GM19240 (cell line): ENCODE measurements around the gene PYCARD.
"Not testable (repeated sequence)": the region's sequence is repeated elsewhere in the genome, so short reads cannot be mapped to it uniquely, and the experiment has no call there.

Source experiments
- DNase-seq: peaks from one replicate; pipeline ENCODE4 v3.0.0; 2011; ENCODE audit warnings: low spot score; ENCODE audit not compliant: insufficient read length

Gene PYCARD

DNA sequence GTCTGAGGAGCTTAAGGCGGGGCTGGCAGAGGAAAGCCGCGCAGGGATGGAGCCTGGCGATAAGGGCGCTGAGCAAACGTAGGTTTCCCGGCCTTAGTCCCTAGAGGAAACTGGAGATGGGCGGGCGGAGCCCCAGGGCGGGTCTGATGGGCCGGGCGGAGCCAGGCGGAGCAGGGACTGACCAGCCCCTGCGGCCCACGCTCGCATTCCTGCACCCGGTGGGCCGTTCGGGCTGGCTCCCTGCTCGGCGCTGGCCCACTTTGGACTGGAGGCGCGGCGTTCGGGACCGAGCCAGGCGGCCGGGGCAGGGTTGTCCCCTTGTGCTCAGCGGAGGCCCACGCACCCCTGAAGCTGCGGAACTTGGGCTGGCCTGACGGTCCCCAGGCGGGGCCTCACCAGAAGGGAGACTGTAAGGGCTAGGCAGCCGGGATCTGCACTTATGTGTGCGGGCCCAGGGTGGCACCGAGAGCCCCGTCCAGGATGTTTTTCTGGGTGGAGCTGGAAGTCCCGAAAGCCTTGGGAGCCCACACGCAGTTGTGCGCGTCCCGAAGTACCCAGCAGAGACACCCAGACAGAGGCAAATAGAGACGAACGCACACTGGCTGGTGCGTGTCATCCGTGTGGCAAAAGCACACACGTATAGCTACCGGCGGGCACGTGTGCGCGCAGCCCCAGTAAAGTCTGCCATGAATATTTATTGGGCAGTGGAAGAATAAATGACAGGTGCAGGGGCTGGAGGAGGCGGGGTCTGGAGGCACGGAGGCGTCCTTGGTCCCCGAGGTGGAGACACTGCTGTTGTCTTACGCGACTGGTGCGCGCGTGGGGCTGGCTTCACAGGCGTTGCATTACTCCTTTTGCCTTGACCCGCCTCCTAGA, 13.0 kb upstream of the PYCARD start:
- DNase-seq, result no peak

DNA sequence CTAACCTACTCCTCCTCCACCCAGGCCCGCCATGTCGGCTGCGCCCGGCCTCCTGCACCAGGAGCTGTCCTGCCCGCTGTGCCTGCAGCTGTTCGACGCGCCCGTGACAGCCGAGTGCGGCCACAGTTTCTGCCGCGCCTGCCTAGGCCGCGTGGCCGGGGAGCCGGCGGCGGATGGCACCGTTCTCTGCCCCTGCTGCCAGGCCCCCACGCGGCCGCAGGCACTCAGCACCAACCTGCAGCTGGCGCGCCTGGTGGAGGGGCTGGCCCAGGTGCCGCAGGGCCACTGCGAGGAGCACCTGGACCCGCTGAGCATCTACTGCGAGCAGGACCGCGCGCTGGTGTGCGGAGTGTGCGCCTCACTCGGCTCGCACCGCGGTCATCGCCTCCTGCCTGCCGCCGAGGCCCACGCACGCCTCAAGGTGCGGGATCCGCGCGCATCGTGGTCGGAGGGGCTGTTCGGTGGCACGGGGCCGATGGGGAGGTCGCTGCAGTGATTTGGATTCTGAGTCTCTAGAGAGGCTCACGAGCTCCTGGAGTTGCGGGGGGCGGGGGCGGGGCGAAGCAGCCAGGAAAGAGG, 12.2 kb upstream of the PYCARD start:
- DNase-seq, result no peak

DNA sequence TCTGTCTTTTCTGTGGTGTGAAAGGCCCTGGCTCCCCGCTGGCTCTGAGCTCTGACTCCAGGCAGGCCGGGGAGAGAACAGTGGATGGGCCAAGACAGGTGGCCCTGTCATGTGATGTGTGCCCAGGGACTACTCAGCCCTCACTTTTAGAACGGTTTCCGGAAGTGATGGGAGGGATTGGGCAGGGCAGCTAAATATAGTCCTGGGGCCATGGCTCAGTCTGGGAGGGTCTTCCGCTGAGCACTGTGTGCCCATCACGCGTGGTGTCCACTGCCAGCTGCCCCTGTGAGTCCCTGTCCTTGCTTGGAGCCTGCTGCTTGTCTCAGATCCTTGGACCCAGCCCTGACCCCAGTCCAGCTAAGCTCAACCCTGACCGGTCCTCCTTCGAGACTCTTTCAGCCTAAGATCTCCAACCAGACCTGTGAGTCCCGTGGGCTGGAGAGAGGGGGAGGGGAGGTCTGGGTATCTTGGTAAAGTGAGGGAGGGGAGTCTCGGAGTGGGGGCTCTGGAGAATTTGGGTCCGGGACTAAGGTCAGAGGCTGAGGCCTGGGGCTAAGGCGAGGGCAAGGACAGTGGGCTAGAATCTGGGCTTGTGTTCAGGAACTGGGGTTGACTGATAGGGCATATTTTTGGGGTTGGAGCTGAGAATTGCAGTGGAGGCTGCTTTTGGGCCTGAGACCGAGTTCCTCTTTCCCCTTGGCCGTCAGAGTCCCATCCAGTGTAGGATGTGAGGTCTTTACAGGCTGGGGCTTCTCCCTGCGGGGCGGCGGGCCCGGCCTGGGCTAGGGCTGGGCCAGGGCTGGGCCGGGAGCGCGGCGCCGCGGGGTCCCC, 11.5 kb upstream of the PYCARD start, which contains the start of gene TRIM72:
TSS of gene TRIM72 (plus strand) at position 243 of the 831 bp plus-strand sequence. CDS start 620 bp downstream, outside the sequence.
- DNase-seq, result no peak

DNA sequence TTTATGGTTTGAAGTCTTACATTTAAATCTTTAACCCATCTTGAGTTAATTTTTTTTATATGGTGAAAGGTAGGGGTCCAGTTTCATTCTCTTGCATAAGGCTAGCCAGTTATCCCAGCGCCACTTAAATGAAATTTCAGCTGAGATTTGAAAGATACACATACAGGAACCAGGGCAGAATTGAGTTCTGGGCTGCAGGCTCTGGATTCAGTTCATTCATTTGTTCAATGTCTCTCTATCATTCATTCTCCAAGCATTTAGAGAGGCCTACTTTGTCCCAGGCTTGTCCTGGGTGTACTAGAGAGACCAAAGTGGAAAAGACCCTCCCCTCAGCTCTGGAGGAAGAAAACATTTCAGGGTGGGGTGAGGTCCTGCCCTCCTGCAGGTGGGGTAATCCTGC, 10.8 kb upstream of the PYCARD start:
- DNase-seq, result no peak

DNA sequence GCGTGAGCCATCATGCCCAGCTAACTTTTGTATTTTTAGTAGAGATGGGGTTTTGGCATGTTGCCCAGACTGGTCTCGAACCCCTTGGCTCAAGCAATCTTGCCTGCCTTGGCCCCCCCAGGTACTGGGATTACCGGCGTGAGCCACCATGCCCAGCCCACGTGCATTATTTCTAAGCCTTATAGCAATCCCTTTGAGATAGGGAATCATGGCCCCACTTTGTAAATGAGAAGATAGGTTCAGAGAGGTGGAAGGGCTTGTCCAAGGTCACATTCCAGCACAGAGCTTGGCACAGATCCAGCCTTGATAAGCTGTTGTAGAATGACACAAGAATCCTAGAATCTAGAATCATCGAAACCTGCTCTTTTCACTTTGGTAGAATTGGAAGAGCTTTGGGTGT, 4.2 kb upstream of the PYCARD start:
- no peak for DNase-seq

DNA sequence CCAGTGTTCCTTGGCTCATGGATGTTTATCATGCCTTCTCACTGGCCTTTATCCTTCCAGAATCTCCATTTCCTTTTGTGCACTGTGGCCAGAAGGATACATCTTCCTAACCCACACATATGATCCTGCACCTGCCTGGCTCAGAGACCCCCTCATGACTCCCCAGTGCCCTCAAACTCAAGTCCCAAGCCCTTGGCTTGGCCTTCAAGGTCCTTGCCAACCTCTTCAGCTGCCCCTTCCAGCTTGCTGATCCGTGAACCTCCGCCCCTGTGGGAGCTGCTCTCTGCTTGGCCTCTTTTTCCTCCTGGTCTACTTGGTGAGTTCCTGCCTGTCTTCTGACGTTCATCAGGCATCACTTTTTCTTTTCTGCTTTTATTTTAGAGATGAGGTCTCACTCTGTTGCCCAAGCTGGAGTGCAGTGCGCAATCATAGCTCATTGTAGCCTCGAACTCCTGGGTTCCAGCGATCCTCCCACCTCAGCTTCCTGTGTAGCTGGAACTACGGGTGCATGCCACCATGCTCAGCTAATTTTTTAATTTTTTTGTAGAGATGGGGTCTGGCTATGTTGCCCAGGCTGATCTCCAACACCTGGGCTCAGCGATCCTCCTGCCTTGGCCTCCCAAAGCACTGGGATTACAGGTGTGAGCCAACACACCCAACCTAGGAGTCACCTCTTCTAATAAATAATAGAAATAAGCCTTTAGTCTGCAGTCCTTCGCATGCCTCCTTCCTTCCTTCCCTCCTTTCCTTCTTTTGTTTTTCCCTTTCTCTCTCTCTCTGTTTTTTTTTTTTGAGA, 2.5 kb upstream of the PYCARD start:
- no peak for DNase-seq

DNA sequence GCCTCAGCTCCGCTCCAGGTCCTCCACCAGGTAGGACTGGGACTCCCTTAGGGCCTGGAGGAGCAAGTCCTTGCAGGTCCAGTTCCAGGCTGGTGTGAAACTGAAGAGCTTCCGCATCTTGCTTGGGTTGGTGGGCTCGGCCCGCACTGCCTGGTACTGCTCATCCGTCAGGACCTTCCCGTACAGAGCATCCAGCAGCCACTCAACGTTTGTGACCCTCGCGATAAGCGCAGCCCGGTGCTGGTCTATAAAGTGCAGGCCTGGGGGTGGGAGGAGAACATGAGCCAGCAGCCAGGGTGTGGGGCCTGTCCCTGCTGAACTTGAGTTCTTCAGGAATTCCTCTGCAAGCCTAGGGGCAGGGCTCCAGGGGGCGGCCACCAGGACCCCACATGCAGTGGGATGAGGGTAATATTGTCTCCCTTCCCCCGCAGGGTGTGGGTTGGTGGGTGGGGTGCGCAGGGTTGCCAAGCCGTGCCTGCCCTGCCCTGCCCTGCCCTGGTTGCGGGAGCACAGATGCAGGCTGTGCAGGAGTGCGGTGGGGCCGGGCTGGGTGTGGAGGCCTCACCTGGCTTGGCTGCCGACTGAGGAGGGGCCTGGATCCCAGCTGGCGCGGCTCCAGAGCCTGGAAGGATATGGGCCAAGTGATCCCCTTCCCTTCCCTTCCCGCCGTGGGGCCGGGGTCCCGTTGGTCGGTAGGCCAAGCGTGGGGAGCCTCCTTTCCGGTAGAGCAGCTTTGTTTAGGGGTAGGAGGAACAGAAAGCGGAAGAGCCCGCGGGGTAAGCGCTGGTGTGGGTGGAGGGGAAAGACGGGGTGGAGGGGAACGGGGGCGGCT, 762 bp downstream of the PYCARD start:
- DNase-seq, result peak; percentile 46

DNA sequence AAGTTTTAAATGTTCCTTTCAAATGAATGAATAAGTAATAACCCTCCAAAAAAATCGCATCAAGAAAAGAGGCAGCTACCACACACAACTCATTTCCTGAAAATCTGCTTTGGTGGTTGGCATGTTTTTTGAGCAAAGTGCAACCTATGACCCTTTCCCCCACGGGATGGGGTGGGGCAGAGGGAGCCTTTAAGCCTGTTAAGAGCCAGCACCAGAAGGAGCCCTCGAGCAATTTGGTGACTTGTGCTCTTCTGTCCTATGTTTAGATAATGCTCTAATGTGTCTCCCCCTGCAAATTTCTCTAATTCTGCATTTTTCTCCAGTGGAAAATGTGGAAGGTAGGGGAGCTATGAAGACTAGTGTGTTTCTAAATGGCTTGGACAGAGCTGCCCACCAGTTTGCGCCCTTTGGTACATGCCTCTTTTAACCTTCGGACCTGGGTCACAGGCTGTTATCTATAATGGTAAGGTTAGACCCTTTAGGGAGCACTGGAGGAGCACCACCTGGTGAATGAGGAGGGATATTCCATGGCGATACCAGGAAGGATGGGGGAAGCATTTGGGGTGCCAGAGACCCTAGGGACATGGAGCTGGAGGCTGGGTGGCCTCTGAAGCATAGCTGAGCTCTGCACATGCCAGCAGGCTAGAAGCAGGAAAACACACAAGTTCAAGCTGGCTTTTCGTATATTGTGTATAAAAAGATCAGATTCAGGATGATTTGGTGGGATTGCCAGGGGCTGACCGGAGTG, 1.6 kb downstream of the PYCARD start:
- DNase-seq, result no peak

DNA sequence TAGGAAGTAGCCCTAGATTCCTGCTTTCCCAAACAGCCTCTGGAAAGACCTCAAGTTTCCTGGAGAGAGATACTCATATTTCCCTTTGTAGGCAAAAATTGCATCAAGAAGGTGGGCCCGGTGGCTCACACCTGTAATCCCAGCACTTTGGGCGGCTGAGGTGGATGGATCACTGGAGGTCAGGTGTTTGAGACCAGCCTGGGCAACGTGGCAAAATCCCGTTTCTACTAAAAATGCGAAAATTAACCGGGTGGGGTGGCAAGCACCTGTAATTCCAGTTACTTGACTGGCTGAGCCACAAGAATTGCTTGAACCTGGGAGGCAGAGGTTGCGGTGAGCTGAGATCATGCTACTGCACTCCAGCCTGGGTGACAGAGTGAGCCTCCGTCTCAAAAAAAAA, 2.4 kb downstream of the PYCARD start:
- DNase-seq, result not testable (repeated sequence)

DNA sequence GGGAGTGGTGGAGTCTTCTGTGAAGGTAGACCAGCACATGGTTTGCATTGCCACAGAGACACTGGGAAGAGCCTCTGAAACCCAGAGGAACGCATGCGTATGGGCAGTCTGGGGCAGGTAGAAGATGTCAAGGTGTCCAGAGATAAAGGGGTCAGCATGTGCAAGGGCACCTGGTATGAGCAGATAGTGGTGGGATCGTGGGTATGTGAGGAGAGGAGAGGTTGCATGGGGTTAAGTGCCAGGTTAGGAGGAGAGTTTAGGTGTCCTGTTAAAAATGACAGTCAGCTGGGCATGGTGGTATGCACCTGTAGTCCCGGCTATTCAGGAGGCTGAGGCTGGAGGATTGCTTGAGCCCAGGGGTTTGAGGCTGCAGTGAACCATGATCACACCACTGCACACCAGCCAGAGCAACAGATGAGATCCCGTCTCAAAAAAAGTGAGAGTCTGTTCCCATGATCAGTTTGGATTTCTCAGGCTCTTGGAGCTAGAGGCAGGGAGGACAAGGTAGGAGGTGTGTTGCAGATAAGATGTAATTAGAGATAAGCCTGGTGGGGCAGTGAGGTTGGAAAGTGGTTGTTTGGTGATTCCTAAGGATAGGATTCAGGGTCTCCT, 3.0 kb downstream of the PYCARD start:
- DNase-seq, result no peak

DNA sequence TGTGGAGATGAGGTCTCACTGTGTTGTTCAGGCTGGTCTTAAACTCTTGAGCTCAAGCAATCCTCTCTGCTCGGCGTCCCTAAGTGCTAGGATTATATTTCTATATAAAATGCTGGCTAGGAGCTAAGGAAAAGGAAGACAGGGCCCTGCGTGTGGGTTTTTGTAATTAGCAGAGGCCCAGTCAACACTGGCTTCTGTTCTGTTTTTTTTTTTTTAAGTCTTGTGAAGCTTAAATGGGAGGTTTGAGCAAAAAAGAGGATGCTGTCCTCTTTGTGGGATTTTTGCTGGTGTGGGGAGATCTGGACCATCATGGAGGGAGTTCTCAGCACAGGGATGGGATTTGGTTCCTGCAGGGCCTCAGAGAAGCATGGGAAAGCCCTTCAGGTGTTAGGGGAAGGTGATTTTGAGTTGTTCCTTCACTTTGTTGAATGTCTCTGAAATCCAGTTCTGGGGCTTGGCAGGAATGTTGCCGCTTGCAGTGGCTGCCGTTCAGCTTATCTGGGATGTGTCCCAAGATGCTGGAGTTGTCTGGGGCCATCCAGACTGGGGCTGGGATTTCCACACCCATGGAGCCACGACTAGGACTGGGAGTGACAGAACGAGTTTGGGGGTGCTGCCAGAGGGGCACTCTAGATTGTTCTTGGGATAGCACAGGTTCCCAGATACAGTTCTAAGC, 4.2 kb downstream of the PYCARD start:
- no peak for DNase-seq

DNA sequence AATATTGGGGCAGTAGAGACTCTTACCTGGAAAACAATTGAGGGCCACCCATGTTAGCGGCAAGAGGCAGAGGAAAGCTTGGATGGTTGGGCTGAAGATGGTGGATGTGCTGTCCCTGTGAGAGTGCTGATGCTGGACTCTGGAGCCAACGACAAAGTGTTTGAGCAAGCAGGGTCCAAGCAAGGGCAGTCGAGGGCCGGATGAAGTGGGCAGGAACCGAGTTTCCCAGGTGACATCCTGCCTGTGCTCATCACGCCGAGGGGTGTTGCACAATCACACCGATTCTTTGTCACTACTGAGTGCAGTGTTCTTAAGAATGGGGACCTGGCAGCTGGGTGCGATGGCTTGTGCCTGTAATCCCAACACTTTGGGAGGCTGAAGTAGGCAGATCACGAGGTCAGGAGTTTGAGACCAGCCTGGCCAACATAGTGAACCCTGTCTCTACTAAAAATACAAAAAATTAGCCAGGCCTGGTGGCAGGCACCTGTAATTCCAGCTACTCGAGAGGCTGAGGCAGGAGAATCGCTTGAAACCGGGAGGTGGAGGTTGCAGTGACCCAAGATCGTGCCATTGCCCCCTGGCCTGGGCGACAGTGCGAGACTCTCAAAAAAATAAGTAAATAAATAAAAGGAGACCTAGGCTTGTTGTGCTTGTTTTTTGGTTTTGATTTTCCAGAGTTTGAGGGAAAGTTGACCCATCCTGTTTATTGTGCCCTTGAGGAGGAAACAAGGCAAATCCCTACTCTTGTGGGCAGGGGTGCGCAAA, 6.1 kb downstream of the PYCARD start:
- no peak for DNase-seq

DNA sequence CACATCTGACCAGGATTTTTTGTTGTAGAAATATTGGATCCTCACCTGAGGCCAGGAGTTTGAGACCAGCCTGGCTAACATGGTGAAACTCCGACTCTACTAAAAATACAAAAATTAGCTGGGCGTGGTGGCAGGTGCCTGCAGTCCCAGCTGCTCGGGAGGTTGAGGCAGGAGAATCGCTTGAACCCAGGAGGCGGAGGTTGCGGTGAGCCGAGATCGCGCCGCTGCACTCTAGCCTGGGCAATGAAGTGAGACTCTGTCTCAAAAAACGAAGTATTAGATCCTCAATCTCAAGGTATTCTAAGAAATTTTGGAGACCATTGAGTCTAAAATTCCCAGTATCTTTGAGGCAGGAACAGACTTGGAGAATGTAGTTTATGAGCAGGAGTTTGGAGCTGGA, 6.7 kb downstream of the PYCARD start:
- DNase-seq, result not testable (repeated sequence)

DNA sequence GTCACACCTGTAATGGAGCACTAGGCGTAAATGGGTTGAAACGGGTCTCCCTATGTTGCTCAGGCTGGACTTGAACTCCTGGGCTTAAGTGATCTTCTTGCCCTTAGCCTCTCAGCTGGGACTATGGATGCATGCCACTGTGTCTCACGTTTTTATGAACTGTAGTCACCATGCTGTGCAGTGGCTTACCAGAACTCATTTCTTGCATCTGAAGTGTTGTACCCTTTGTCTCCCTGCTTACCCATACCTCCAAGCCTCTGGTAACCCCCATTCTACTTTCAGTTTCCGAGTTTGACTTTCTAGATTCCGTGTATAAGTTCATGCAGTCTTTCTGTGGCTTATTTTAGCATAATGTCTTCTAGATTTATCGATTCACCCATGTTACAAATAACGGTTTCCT, 7.7 kb downstream of the PYCARD start:
- DNase-seq, result no peak

DNA sequence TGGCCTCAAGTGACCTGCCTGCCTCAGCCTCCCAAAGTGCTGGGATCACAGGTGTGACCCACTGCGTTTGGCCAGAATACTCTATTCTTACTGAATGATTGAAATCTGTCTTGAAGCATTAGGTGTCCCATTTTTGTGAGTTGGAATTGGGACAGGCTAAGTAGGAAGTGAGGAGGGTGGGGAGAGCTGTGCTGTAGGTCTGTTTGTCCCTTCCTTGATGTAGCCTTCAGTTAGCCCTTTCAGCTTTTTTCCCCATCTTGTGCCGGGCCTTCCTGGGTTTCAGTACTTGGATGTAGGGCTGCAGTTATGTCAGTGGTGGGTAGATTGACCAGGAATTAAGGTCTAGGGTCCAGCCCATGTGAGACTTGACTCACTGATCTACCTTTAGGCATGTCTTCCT, 8.7 kb downstream of the PYCARD start:
- no peak for DNase-seq

DNA sequence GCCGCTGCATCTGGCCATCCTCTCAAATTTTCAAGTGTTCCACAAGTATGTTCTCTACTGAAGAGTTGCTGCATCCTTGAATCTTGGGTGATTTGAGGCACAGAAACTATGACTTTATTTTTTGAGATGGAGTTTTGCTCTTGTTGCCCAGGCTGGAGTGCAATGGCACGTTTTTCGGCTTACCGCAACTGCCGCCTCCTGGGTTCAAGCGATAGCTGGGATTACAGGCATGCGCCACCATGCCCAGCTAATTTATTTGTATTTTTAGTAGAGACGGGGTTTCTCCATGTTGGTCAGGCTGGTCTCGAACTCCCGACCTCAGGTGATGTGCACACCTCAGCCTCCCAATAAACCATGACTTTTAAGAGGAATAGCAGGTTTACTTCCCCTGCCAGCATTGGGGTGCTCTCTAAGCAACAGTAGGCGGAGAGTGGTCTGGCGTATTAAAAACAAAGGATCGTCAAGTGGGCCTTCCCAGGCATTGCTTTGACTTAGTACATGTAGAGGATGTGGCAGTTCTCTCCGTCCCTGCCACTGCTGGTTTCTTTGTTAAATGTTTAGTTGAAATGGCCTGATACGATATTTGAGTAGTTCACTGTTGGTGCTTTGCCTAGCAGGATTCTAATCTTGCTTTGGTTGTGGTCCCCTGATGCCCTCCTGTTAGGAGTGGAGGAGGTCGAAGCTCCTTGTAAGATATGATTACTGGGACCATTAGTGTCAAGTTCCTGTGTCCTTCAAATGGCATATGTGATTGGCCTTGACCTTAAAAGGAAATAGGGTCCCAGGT, 9.5 kb downstream of the PYCARD start:
- DNase-seq, result no peak
